Measurements from ENCODE around the gene PABPN1L.

GRCh38 chr16:88815227-88815626 is 51.2 kb downstream of the PABPN1L start:
- TF ChIP-seq CTCF (IDR thresholded peaks at IDR 0.05) (no peak), ZFX (IDR thresholded peaks at IDR 0.05; ENCODE audit: borderline replicate concordance) (no peak)
